BJ (cell line): ENCODE results near the gene BLOC1S1. TPM values are rescaled to one million over a fixed set of nuclear protein-coding genes. Genes with fewer than 3 reads are reported as not detected.

ENCODE experiments used
- CTCF ChIA-PET: fragments of 350-600 bp; formaldehyde crosslinking; extraction: SDS; loops from one replicate; lab custom pipeline; 2021; ENCODE audit warnings: antibody characterized with exemption, inconsistent platforms; lab: Yijun Ruan, JAX
- POLR2A ChIA-PET: fragments of 300-600 bp; sonication (Branson Sonifier 250); formaldehyde crosslinking; extraction: SDS; loops from one replicate; lab custom pipeline; 2021; ENCODE audit warnings: antibody characterized with exemption; lab: Charles Lee
- DNase-seq: peaks from one replicate; pipeline ENCODE4 v3.0.0-alpha.2; 2011; ENCODE audit warnings: low read depth
- H3K27me3 ChIP-seq: 2 replicates; pipeline ENCODE4 v1.6.0; 2011; ENCODE audit warnings: low read length; ENCODE audit not compliant: control insufficient read depth, insufficient read depth
- H3K36me3 ChIP-seq: 2 replicates; pipeline ENCODE4 v1.5.1; 2011; ENCODE audit warnings: low read length; ENCODE audit not compliant: control insufficient read depth, insufficient read depth
- H3K4me3 ChIP-seq: 2 replicates; pipeline ENCODE4 v1.5.1; 2011; ENCODE audit warnings: low read depth, mild to moderate bottlenecking, control low read depth, low read length
- CTCF ChIP-seq: IDR thresholded peaks from 2 replicates; pipeline ENCODE4 v1.5.1; 2011; ENCODE audit warnings: low read depth, mild to moderate bottlenecking, control low read depth, inconsistent platforms, low read length, moderate library complexity; ENCODE audit not compliant: insufficient read depth
- polyA plus RNA-seq: library from polyadenylated mRNA; depleted of rRNA; stranded (reverse); fragments of >200 nt; gene quantifications from 2 replicates; pipeline ENCODE4 v1.2.3, GENCODE V29; 2011

The BLOC1S1 gene
- polyA plus RNA-seq, 1 experiment, result 172 TPM

- ChIA-PET CTCF (interaction anchor here (1.2 to 1.8 kb wide), 4 partner anchors 9 to 33 kb away, joined by 4 to 13 read pairs (median 4); a partner anchor contains a TSS), POLR2A (no interaction called here)
- H3K27me3 ChIP-seq, result 0 out of 2 replicates have a peak, but pooled peaks cover 2% of the 10 kb centered on the region
- no peaks in the 10 kb centered on the region for H3K36me3 ChIP-seq
- no peak for TF ChIP-seq CTCF
- no peak for DNase-seq
- H3K4me3 ChIP-seq, result no peak overlapping the region
These were observed 10.8 kb upstream of the BLOC1S1 start for GRCh38 chr12:55704824-55705718.

GRCh38 chr12:55705782-55706402 lies 10.0 kb upstream of the BLOC1S1 start:
- CTCF ChIA-PET, result interaction anchor here (0.8 to 2.2 kb wide), 8 partner anchors 8 to 49 kb away, joined by 3 to 13 read pairs (median 4); a partner anchor contains a TSS
- Histone ChIP-seq H3K27me3 (0 out of 2 replicates have a peak, but pooled peaks cover 2% of the 10 kb centered on the region), H3K4me3 (no peak overlapping the region), H3K36me3 (no peaks in the 10 kb centered on the region)
- peak; percentile 35 for TF ChIP-seq CTCF
- POLR2A ChIA-PET, result no interaction called here
- no peak for DNase-seq

- Histone ChIP-seq H3K4me3 (peak overlapping the region; percentile 62; the same call in 1 of the 2 replicates), H3K36me3 (no peaks in the 10 kb centered on the region), H3K27me3 (0 out of 2 replicates have a peak, but pooled peaks cover 2% of the 10 kb centered on the region)
- no peak for TF ChIP-seq CTCF
- no peak for DNase-seq
- ChIA-PET CTCF (interaction anchor here (0.8 to 2.2 kb wide), 9 partner anchors 9 to 50 kb away, joined by 3 to 13 read pairs (median 4); a partner anchor contains a TSS), POLR2A (no interaction called here)
These were observed 9.2 kb upstream of the BLOC1S1 start for GRCh38 chr12:55706568-55707218.

GRCh38 chr12:55707219-55707671 lies 8.6 kb upstream of the BLOC1S1 start:
- no peaks in the 10 kb centered on the region for H3K36me3 ChIP-seq
- 0 out of 2 replicates have a peak, but pooled peaks cover 2% of the 10 kb centered on the region for H3K27me3 ChIP-seq
- ChIA-PET CTCF (interaction anchor here (1.6 to 2.2 kb wide), 4 partner anchors 11 to 50 kb away, joined by 3 to 13 read pairs (median 4); no protein-coding TSS in a partner anchor), POLR2A (interaction anchor here (0.6 kb wide), 1 partner anchor 16 kb away, joined by 3 read pairs; no protein-coding TSS in a partner anchor)
- peak overlapping the region; percentile 62 for H3K4me3 ChIP-seq
- DNase-seq, result no peak
- TF ChIP-seq CTCF, result no peak
